K562 (cell line): ENCODE results near the gene YOD1. TPM values are rescaled to one million over a fixed set of nuclear protein-coding genes. Genes with fewer than 3 reads are reported as not detected.

Experiments used
- CREB3 ChIP-seq: fragments of 450-650 bp; conservative IDR thresholded peaks from 2 replicates; pipeline ENCODE4 v1.6.1; 2016; ENCODE audit warnings: missing genetic modification characterization, low read depth, mild to moderate bottlenecking, missing compliant biosample characterization, moderate library complexity
- RAD51 ChIP-seq: fragments of 450-650 bp; IDR thresholded peaks from 2 replicates; pipeline ENCODE4 v1.7.1; 2016; ENCODE audit warnings: low read depth, mild to moderate bottlenecking, borderline replicate concordance
- SMAD4 ChIP-seq: fragments of 250-450 bp; sonication (Bioruptor Pico); conservative IDR thresholded peaks from 2 replicates; pipeline ENCODE4 v1.8.0; 2021; ENCODE audit warnings: inconsistent platforms, mild to moderate bottlenecking, moderate library complexity
- ZNF318 ChIP-seq, 2 experiments: fragments of 450-650 bp; IDR thresholded peaks; 2 replicates each; pipeline ENCODE4 v1.6.1; 2016; ENCODE audit warnings: mild to moderate bottlenecking in 2 of 2, borderline replicate concordance in 1 of 2, low read depth in 1 of 2, moderate library complexity in 1 of 2
- polyA plus RNA-seq, 8 experiments: library from polyadenylated mRNA; depleted of rRNA in 4 of 8; stranded (reverse) in 5 of 8; unstranded in 3 of 8; fragments of >200 nt; fragmentation: Nextera tagmentation in 2 of 8; fragmentation: Illumina TruSeq in 1 of 8; extraction: Ambion mirVana in 2 of 8; extraction: Trizol in 1 of 8; gene quantifications; 2 replicates each; pipeline versions ENCODE4 v1.2.1 to v1.2.3, GENCODE V29; 2011 to 2014; ENCODE audit warnings: inconsistent platforms in 1 of 8, missing spikeins in 1 of 8
- total RNA-seq, 7 experiments: library from RNA; depleted of rRNA in 6 of 7; stranded (reverse); fragments of >200 nt in 6 of 7; fragmentation: Illumina TruSeq in 2 of 7; extraction: Trizol in 2 of 7; gene quantifications; 2 replicates each; pipeline versions ENCODE4 v1.2.1 to v1.2.3, GENCODE V29; 2011 to 2021; ENCODE audit warnings: low replicate concordance in 1 of 7

YOD1 gene
- total and polyA plus RNA-seq, 9 of the 15 experiments (the other 6 are each of a cell fraction or from before 2014, with no cell fraction given), result 18.2 to 78.1 (median 46.9) TPM

- no peak for TF ChIP-seq ZNF318 (IDR thresholded peaks at IDR 0.05; ENCODE audit: borderline replicate concordance in 1 of 2, low read depth in 1 of 2)
- TF ChIP-seq CREB3, result no peak
- TF ChIP-seq SMAD4 (CRISPR knock-in tag), result no peak
- no peak for TF ChIP-seq RAD51
These were observed 5.6 kb downstream of the YOD1 start (continued) for GRCh38 chr1:207045453-207045852.
